Kasumi-1 (cell line): ENCODE measurements around the gene REEP5.
A peak's percentile ranks its signal among the peaks of the same experiment; 100 is the strongest.
"Not testable (repeated sequence)": the region's sequence is repeated elsewhere in the genome, so short reads cannot be mapped to it uniquely, and the experiment has no call there.

Experiments used
- DNase-seq, 2 experiments: peaks; one replicate each; lab custom pipeline; 2025; lab: John Stamatoyannopoulos, UW

The REEP5 gene

DNA sequence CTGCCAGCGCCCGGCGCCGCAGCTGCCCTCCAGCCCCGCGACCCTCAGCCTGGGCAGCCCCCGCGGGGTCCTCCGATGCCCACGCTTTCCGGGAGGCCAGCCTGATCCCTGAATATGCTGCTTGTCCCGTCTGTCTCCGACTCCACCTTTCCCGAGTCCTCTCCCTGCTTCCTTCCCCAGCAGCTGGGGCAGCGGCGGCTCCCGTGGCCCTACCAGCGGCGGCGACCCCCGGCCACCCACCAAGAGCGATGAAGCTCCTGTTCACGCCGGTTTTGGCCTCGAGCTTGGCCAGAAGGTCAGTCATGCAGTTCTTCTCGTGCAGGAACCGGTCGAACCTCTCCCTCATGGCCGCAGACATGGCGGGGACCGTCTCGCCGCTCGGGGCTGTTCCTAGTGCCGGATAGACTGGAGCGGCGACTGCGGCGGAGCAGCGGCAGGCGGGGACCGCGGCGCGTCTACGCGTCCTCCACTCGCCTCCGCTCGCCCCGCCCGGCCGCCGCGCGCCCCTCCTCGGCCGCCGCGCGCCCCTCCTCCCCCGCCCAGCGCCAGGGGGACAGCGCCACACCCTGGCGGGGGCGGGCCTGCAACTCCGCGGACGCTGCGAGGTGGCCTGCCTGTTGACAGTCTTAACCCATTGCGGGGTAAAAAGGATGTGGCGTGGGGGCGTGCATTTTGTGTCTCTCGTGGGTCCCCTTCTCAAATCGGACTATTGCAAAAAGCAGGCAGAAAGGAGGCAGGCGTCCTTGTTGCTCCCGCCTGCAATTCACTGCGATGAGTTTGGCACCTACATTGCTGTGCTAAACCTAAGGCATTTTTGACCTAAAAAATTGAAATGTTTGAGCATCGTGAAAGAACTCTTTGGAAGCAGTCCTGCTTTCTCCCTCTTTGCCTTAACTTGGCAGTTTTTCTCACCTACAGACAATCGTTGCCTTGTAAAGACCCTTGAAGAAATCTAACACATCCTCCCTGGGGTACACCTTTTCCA lies at the start of gene REEP5:
REEP5 (minus strand) TSS at position 395 of the 985 bp plus-strand sequence; CDS start at position 358, 37 bp downstream.
- peak; percentile 76 to 85 for DNase-seq

DNA sequence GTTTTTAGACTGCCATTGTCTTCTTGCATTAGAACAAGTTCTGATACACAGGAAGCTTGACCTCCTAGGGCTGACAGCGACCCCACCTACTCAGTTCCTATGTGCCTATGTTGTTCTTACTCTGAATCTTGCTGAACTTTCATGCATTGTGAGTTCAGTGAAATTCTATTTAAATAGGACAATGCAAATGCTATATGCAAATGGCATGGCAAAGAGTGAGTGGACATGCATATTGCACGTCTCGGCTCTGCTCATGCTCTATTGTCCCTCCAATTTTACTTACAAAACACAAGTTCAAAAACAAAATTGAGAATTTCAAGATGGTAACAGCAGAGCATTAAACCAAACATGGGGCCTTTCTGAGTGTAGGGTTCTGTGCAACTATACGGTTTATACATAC lies 49.2 kb upstream of the REEP5 start:
- no peak for DNase-seq

DNA sequence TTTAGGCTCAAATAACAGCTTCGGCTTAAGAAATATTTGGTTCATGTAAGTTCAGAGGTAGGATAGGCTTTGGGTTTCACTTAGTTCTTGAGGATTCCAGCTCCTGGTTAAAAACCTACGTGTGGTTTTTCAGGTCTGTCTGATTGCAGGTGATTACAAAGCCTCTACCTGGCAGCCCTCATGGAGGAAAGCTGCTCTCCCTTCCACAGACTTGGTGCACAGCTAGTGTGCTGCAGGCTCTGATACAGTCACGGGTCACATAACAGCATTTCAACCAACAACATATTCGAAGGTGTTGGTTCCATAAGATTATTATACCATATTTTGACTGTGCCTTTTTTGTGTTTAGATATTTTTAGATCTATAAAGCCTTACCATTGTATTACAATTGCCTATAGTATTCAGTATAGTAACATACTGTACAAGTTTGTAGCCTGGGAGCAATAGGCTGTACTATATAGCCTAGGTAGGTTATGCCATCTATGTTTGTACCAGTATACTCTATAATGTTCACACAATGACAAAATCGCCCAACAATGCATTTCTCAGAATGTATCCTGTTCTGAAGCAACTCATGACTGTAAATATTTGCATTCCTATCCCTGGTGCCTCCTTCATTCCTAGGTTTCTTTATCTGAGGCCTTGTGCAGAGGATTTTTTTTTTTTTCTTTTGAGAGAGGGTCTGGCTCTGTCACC lies 46.5 kb upstream of the REEP5 start:
- no peak for DNase-seq

DNA sequence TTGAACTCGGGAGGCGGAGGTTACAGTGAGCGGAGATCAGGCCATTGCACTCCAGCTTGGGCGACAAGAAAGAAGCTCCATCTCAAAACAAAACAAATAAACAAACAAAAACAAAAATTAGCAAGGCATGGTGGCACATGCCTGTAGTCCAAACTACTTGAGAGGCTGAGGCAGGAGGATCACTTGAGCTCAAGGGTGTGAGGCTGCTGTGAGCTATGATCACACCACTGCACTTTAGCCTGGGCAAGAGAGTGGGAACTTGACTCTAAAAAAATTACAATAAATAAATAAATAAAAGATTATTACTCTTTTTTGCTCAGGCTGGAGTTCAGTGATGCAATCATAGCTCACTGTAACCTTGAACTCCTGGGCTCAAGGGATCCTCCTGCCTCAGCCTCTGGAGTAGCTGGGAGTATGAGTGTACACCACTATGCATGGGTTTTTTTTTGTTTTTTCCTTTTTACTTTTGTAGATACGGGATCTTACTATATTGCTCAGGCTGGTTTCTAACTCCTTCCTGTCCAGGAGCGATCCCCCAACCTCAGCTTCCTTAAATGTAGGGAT lies 45.6 kb upstream of the REEP5 start:
- DNase-seq, result no peak

DNA sequence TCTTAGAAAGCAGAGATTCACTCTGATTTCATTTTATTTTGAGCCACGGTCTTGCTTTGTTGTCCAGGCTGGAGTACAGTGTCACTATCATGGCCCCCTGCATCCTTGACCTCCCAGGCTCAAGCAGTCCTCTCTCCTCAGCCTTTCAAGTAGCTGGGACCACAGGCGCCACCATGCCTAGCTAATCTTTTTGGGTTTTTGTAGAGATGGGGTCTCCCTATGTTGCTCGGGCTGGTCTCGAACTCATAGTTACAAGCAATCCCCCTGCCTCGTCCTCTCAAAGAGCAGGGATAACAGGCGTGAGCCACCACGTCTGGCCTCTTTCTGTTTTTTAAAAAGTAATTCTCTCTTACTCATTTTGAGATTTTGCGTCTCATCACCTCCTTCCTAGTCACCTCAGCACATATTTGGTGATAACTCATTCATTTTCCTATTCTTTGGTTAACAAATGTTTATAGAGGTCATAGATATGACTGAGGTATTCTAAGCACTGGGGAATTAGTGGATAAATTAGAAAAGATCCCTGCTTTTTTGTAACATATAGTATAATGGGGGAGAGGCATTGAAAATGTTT lies 43.8 kb upstream of the REEP5 start:
- no peak for DNase-seq

DNA sequence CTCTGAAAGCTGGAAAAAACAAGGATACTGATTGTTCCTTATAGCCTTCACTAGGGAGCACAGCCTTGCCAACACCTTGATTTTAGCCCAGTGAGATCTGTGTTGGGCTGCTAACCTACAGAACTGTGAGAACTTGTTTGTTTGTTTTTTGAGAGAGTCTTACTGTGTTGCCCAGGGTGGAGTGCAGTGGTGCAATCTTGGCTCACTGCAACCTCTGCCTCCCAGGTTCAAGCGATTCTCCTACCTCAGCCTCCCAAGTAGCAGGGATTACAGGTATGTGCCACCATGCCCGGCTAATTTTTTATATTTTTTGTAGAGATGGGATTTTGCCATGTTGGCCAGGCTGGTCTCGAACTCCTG lies 41.3 kb upstream of the REEP5 start:
- DNase-seq, result not testable (repeated sequence)

DNA sequence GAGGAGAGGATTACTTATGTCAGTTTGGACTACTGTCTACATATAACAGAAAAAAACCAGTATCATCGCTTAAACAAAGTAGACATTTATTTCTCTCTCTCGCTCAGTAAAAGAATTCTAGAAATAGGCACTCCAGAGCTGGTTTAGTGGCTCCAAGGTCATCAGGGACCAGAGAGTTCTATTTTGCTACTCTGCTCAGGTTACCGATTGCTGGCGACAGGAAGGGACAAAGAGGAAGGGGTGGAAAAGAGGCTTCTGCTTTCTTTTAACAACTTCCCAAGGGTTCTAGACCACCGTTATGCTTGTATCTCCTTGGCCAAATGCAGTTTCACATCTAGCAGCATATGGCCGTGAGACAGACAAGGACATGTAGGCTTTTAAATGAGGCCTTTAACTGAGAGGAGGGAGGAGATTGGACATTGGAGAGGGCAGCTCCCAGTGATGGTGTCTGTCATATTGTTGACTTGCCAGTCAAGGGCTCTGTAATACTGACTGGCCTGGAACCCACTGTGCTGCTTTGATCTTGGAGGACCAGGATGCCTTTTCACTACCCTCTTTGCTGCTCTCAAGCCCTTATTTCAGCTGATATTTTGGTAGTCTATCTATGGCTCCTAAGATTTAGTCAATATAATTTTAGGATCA lies 39.0 kb upstream of the REEP5 start:
- DNase-seq, result peak; percentile 6 to 38

DNA sequence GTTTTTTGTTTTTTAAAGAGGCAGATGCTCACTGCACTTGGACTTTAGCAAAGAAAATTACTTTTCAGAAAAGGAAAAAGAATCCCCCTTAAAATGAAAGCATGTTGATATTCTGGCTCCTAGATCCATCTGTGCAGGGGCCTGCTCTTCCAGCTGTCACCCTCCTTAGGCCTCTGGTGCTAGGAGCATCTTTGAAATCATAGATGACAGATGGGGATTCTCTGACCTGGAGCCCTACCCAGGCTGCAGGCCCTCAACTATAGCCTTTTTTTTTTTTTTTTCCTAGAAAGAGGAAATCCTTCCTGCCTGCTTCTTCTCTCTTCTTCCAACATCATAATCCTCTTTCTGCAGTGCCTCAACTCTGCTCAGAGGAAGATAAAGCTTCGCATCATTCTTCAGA lies 38.3 kb upstream of the REEP5 start:
- DNase-seq, result no peak

DNA sequence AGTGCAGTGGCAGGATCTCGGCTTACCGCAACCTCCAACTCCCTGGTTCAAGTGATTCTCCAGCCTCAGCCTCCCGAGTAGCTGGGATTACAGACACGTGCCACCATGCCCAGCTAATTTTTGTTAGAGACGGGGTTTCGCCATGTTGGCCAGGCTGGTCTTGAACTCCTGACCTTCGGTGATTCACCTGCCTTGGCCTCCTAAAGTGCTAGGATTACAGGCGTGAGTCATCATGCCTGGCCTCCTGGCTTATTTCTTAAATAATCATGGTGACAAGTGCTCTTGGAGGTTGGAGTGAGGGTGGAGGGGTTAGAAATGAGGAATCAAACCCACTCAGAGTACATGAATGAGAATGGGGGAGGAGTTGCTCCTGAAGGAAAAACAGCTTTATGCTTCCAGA lies 37.8 kb upstream of the REEP5 start:
- not testable (repeated sequence) for DNase-seq

DNA sequence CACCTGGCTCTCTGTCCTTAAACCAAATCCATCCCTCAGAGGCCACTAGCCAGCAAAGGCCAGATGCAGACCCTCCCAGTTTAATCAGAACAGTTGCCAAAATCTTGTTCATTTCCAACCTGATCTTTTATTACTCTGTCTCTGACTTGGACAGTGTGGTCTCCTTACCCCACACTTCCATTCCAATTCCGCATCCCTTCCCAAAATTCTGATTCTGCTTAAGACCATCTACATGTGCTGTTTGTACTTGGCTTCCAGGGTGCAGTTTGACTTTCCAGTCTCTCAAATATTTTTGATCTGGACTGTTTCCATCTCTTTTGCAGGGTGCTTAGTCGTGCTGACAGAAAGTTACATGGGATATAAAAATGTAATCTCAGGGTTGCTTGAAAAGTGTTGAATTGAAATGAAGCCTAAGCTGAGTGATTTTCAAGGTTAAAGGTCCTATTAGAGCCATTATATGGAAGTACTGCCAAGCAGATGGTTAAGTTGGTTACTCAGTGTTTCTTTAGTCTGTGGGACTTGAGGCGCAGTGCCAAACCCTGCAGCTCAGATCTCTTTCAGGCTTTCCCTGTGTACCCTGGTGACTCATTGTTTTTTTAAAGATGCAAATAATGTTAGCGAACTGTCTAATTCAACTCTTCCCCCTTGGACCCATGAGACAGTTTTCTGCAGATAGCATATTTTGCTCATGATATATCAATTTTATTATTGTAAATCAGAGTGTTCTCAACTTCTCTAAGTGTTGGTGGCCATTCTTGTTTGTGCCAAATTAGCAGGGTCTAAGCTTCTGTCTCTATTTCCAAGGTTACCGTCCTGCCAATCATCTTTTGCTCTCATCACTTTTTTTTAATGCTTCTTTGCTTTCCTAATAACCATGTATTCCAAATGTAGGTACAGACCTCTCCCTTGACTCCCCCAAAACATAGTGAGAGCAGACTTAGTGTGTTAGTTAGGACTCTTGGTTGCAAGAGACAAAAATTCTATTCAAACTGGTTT lies 36.4 kb upstream of the REEP5 start:
- peak; percentile 35 to 40 for DNase-seq

DNA sequence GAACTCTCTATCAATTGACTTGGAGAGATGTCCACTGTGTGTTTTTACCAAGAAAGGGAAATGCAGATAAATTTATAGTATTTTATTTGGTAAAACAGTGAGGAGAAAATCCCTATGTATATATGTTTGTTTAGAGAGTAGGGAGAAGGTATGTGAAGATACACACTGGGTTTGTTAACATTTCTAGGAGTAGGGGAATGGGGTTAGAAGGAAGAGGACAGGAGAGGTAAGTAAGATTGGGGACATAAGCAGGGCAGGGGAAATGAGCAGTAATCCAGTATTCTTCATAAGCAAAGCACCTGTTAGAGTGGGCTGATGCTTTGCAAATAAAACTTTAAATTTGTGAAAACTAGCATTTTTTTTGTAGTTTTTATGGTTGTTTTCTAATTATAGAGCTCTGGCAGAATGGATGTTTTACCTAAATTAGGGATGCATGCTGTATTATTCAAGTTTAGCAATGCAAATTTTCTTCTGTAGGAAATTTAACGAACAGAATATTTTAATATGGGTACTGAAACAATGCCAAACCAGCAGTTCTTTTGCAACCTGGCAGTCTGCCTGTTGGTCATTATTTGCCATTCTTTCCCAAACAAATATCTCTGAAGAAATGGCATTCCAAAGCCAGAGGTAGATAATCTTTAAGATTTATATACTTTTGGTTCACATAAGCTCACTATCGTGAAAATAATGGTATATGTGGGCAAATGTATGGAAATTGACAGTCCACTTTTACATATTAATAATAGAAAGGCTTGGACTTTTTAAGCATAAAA lies 35.2 kb upstream of the REEP5 start:
- DNase-seq, result no peak

DNA sequence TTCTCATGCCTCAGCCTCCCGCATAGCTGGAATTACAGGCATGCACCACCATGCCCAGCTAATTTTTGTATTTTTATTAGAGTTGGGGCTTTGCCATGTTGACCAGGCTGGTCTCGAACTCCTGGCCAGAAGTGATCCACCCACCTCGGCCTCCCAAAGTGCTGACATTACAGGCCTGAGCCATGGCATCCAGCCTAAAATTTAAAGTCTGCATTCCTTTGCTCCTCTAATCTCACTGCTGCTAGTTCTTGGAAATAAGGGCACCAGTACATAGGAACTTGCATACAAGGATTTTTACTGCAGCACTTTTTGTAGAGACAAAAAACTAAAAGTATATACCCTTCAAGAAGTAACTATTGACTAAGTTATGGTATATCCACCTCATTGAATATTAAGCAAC lies 34.6 kb upstream of the REEP5 start:
- no peak for DNase-seq

DNA sequence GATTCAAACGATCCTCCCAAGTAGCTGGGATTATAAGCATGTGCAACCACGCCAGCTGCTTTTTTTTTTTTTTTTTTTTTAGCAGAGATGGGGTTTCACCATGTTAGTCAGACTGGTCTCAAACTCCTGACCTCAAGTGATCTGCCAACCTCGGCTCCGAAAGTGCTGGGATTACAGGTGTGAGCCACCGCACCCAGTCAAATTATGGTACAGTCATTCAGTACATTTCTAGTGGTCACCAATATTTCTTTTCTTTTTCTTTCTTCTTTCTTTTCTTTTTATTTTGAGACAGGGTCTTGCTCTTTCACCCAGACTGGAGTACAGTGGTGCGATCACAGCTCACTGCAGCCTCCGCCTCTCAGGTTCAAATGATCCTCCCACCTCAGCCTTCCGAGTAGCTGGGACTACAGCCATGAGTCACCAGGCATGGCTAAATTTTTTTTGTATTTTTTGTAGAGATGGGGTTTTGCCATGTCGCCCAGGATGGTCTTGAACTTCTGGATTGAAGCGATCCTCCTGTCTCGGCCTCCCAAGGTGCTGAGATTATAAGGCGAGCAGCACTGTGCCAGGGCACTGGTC lies 29.2 kb upstream of the REEP5 start:
- no peak for DNase-seq

DNA sequence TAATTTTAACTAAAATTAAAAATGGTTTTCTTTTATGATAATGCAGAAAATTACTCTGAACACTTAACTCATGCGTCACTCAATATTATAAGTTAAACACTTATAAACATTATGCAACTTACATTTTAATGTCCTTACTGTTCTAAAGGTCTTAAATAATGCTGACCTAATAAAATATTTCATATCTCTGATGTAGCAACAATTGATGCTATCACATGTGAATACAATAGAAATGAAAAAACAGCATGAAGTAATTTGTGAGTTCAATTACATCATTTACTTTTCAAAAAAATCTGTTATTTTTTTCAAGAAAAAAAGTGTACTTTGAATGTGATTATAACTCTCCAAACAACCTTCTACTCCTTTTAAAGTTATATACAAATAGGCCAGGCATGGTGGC lies 26.4 kb upstream of the REEP5 start:
- no peak for DNase-seq

DNA sequence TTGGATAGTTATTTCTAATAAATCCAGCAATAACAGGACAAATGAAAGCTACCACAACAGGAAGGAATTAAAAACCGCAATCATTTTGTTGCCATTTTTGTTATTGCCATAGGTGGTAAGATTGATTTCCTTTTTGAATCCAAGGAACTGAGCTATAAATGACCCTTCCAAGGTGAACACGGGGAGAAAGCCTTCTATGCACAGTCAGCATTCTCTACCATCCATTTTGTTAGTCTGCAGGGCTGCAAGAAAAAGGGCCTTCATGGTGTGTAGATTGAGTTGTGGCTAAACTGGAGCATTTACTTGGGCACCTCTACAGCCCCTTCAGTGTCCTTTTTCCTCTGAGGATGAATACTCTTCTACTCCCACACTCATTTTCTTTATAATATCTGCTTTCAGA lies 18.6 kb upstream of the REEP5 start:
- DNase-seq, result no peak

DNA sequence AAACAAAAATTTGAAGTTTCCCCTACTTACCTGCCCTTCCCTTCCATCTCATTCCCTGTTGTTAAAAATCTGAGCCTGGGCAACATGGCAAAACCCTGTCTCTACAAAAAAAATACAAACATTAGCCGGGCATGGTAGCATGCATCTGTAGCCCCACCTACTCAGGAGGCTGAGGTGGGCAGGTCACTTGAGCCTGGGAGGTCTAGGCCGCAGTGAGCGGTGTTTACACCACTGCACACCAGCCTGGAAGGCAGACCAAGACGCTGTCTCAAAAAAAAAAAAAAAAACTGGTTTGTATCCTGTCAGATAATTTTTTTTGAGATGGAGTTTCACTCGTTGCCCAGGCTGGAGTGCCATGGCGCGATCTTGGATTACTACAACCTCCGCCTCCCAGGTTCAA lies 16.3 kb upstream of the REEP5 start:
- no peak for DNase-seq

DNA sequence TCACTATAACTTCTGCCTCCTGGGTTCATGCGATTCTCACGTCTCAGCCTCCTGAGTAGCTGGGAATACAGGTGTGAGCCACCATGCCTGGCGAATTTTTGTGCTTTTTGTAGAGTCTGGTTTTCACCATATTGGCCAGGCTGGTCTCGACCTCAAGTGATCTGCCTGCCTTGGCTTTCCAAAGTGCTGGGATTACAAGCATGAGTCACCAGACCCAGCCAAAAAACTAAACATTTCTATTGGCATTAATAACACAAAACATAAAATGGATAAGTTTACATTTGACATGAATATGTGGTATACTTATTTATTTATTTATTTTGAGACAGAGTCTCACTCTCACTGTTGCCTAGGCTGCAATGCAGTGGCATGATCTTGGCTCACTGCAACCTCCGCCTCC lies 13.6 kb upstream of the REEP5 start:
- DNase-seq, result no peak

DNA sequence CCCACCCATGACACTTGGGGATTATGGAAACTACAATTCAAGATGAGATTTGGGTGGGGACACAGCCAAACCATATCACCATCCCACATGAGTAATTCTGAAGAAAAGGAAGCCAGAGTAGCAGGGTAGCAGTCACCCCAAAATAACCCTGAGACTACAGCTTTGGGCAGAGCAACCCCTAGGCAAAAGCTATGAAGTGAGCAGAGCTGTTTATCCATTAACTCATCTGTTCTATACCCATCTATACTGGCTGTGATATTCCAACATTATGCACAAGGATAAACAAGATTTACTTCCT lies 12.3 kb upstream of the REEP5 start:
- no peak for DNase-seq

DNA sequence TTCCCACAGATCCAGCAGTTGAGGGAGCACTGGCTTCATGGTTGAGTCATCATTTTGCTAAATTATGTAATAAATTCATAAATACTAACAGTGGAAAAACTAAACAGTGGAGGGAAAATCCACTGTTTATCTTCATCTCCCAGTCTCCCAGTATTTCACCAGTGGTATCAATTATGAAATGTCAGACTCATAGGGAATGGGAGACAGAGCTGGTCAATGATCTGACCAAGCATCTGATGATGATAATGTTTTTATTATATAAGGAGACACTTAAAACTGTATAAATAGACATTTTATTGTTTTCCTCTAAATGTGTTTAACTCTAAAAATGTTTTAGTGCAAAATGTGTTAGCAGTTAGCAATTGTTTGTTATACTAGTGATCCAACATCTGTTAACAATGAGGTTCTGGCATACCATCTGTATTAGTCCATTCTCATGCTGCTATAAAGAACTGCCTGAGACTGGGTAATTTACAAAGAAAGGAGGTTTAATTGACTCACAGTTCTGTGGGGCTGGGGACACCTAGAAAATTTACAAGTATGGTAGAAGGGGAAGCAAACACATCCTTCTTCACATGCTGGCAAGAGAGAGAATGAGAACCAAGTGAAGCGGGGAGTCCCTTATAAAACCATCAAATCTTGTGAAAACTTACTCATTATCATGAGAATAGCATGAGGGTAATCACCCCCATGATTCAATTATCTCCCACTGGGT lies 11.8 kb upstream of the REEP5 start:
- no peak for DNase-seq
